Forelimb muscle (tissue), 1 donor: ENCODE data around the gene COBLL1. TPM values are rescaled to one million over a fixed set of nuclear protein-coding genes. Genes with fewer than 3 reads are reported as not detected.
"Not testable (repeated sequence)": the region's sequence is repeated elsewhere in the genome, so short reads cannot be mapped to it uniquely, and the experiment has no call there.

Experiments used
- DNase-seq: peaks from one replicate; pipeline ENCODE4 v3.0.0-alpha.2; 2013; ENCODE audit warnings: low read depth
- polyA plus RNA-seq: library from polyadenylated mRNA; unstranded; fragments of 120-200 nt; gene quantifications from one replicate; pipeline ENCODE4 v1.2.1, GENCODE V29; 2013; ENCODE audit not compliant: insufficient read length

Gene COBLL1
- polyA plus RNA-seq, 1 donor, result 6.4 TPM

- DNase-seq, result not testable (repeated sequence)
Observed at GRCh38 chr2:164859906-164860693, 18.5 kb upstream of the COBLL1 start.

GRCh38 chr2:164859251-164859818 lies 17.7 kb upstream of the COBLL1 start:
- DNase-seq, result no peak

- no peak for DNase-seq
Observed at GRCh38 chr2:164852086-164852485, 10.5 kb upstream of the COBLL1 start.

GRCh38 chr2:164850235-164850634 lies 8.6 kb upstream of the COBLL1 start:
- no peak for DNase-seq

- no peak for DNase-seq
Observed at GRCh38 chr2:164849506-164849905, 7.9 kb upstream of the COBLL1 start.

GRCh38 chr2:164847981-164848741 lies 6.5 kb upstream of the COBLL1 start:
- no peak for DNase-seq

GRCh38 chr2:164847291-164847690 lies 5.7 kb upstream of the COBLL1 start:
- no peak for DNase-seq

GRCh38 chr2:164846276-164846675 lies 4.7 kb upstream of the COBLL1 start:
- no peak for DNase-seq

- no peak for DNase-seq
Observed at GRCh38 chr2:164843346-164843911, 1.8 kb upstream of the COBLL1 start.

GRCh38 chr2:164842624-164842966 lies 972 bp upstream of the COBLL1 start:
- no peak for DNase-seq

- DNase-seq, result no peak
Observed at GRCh38 chr2:164840930-164841718, 499 bp downstream of the COBLL1 start.

GRCh38 chr2:164840458-164840929 lies 1.1 kb downstream of the COBLL1 start:
- DNase-seq, result no peak

- DNase-seq, result peak; percentile 44
Observed at GRCh38 chr2:164839914-164840457, 1.6 kb downstream of the COBLL1 start.

- DNase-seq, result no peak
Observed at GRCh38 chr2:164837807-164838206, 3.8 kb downstream of the COBLL1 start.

GRCh38 chr2:164836907-164837306 lies 4.7 kb downstream of the COBLL1 start:
- no peak for DNase-seq

GRCh38 chr2:164835302-164835701 lies 6.3 kb downstream of the COBLL1 start:
- no peak for DNase-seq

GRCh38 chr2:164831887-164832286 lies 9.7 kb downstream of the COBLL1 start:
- no peak for DNase-seq

- DNase-seq, result no peak
Observed at GRCh38 chr2:164831180-164831579, 10.4 kb downstream of the COBLL1 start.

- DNase-seq, result no peak
Observed at GRCh38 chr2:164826293-164827243, 15.1 kb downstream of the COBLL1 start.

- DNase-seq, result no peak
Observed at GRCh38 chr2:164824872-164825271, 16.8 kb downstream of the COBLL1 start.
